Small intestine (tissue), 16 donors: Measurements from ENCODE around the gene NLRP4. TPM values are rescaled to one million over a fixed set of nuclear protein-coding genes. Genes with fewer than 3 reads are reported as not detected.

ENCODE experiments used
- DNase-seq, 2 donors: peaks; one replicate each; pipeline versions ENCODE4 v3.0.0 to v3.0.0-alpha.2; 2013
- FAIRE-seq: peaks from 2 replicates; lab custom pipeline; 2012; peaks lifted over from hg19 to GRCh38; lab: Jason Lieb, UNC
- H3K27ac ChIP-seq, 3 donors: one replicate each; pipeline ENCODE4 v1.5.1; 2013; ENCODE audit warnings: low read length in 2 of 3, mild to moderate bottlenecking in 2 of 3, control low read depth in 1 of 3, inconsistent platforms in 1 of 3, low read depth in 1 of 3, moderate library complexity in 1 of 3
- H3K27me3 ChIP-seq, 3 donors: one replicate each; pipeline ENCODE4 v1.6.1; 2013; ENCODE audit warnings: low read length in 3 of 3, inconsistent platforms in 1 of 3; ENCODE audit not compliant: control insufficient read depth in 3 of 3, insufficient read depth in 3 of 3
- H3K36me3 ChIP-seq, 3 donors: one replicate each; pipeline ENCODE4 v1.6.1; 2013; ENCODE audit warnings: low read length in 3 of 3, inconsistent platforms in 1 of 3, low read depth in 1 of 3, mild to moderate bottlenecking in 1 of 3, moderate library complexity in 1 of 3; ENCODE audit not compliant: control insufficient read depth in 3 of 3, insufficient read depth in 2 of 3
- H3K4me1 ChIP-seq, 3 donors: one replicate each; pipeline ENCODE4 v1.6.1; 2013; ENCODE audit warnings: low read length in 2 of 3, inconsistent platforms in 1 of 3, low read depth in 1 of 3, mild to moderate bottlenecking in 1 of 3, moderate library complexity in 1 of 3; ENCODE audit not compliant: control insufficient read depth in 3 of 3, insufficient read depth in 2 of 3
- H3K4me3 ChIP-seq, 3 donors: one replicate each; pipeline ENCODE4 v1.5.1; 2013; ENCODE audit warnings: low read length in 3 of 3, control low read depth in 1 of 3, inconsistent platforms in 1 of 3, low read depth in 1 of 3, mild to moderate bottlenecking in 1 of 3, moderate library complexity in 1 of 3
- H3K9me3 ChIP-seq, 2 donors: one replicate each; pipeline ENCODE4 v1.6.1; 2013; ENCODE audit warnings: low read depth in 1 of 2, low read length in 1 of 2; ENCODE audit not compliant: control insufficient read depth in 2 of 2, insufficient read depth in 1 of 2
- WGBS, 3 donors: extraction: QIAGEN DNeasy Blood & Tissue Kit; methylation state at CpG; one replicate each; pipeline ENCODE4 v1.1.7; 2013; 5-methylcytosine and 5-hydroxymethylcytosine counted together
- long read RNA-seq, 10 donors: transcript quantifications; one replicate each; lab custom pipeline, GENCODE V29; 2026
- polyA plus RNA-seq, 4 donors: library from polyadenylated mRNA; stranded (reverse) in 3 of 4; unstranded in 1 of 4; fragments of 200-250 nt in 3 of 4; fragments of 120-200 nt in 1 of 4; gene quantifications; one replicate each; pipeline versions ENCODE4 v1.2.1 to v1.2.3, GENCODE V29; 2013
- donor health status: healthy with polysubstance abuse.
- donor health status: control.
- donor health status: control.
- donor health status: Bipolar disorder and iron deficiency.
- donor health status: healthy.

The NLRP4 gene, protein sequence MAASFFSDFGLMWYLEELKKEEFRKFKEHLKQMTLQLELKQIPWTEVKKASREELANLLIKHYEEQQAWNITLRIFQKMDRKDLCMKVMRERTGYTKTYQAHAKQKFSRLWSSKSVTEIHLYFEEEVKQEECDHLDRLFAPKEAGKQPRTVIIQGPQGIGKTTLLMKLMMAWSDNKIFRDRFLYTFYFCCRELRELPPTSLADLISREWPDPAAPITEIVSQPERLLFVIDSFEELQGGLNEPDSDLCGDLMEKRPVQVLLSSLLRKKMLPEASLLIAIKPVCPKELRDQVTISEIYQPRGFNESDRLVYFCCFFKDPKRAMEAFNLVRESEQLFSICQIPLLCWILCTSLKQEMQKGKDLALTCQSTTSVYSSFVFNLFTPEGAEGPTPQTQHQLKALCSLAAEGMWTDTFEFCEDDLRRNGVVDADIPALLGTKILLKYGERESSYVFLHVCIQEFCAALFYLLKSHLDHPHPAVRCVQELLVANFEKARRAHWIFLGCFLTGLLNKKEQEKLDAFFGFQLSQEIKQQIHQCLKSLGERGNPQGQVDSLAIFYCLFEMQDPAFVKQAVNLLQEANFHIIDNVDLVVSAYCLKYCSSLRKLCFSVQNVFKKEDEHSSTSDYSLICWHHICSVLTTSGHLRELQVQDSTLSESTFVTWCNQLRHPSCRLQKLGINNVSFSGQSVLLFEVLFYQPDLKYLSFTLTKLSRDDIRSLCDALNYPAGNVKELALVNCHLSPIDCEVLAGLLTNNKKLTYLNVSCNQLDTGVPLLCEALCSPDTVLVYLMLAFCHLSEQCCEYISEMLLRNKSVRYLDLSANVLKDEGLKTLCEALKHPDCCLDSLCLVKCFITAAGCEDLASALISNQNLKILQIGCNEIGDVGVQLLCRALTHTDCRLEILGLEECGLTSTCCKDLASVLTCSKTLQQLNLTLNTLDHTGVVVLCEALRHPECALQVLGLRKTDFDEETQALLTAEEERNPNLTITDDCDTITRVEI
- polyA plus RNA-seq: under 1 TPM in 1 of 4 donors, not detected in 3; 0.09 TPM
- long read RNA-seq, donor 1: 0 reads
- long read RNA-seq, donor 2: 0 reads
- long read RNA-seq, donor 3: 0 reads
- long read RNA-seq, donor 4: 0 reads
- long read RNA-seq, donor 5: 0 reads
- long read RNA-seq, donor 6: 0 reads
- long read RNA-seq, donor 7: 0 reads
- long read RNA-seq, donor 8: 0 reads
- long read RNA-seq, donor 9: 0 reads
- long read RNA-seq, donor 10: 0 reads

DNA sequence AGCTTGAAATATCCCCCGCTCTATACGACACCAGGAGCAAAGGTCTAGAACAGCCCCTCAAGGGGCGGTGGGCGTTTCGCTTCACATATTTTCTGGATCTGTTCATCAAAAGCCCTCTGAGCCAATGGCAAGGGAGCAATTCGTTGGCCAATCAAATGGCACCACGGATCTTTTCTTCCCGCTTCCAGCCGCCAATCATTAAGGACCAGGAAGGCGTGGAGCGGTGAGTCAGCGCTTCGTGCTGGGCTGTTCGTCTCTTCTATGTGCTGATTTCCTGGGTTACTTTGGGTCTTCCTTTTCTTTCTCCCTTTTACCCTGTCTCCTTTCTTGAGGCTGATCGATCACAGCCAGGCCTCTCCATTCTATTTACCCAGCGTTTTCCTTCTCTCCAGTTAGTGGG is at the start of gene NLRP4:
Gene NLRP4 (plus strand): TSS at position 201 of the 400 bp plus-strand sequence. CDS start 15,541 bp downstream, outside the sequence.
- 91 to 94% (median 91%) methylated on average over 16 of the region's 16 CpGs for WGBS, 3 donors
- H3K9me3 ChIP-seq: peaks cover 0 to 7% of the 10 kb centered on the region in 2 donors

DNA sequence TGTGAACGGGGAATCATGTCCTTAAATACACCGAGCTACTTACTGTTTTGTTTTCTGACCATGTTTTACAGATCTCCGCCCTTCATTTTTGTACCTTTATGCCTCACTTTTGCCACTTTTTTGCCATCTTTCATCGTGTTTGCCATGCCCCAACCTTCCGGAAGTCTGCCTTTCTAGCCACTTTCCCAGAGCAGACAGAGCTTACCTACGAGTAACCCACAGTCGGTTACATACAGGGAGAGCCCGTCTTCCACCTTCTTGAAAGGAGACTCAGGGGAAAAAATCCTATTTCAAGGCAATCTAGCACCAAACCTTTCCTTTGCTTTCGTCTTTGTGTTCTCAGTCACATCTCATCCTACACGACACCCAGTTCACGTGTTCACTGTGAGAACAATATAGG is 41.3 kb upstream of the NLRP4 start:
- no peaks in the 10 kb centered on the region for H3K4me1 ChIP-seq
- H3K27me3 ChIP-seq: no peaks in the 10 kb centered on the region
- no peak overlapping the region for H3K4me3 ChIP-seq
- 91 to 94% (median 93%) methylated on average over 11 of the region's 11 CpGs for WGBS, 3 donors
- H3K36me3 ChIP-seq: no peaks in the 10 kb centered on the region
- no peaks in the 10 kb centered on the region for H3K9me3 ChIP-seq
- no peak for DNase-seq
- FAIRE-seq: no peak
- no peak overlapping the region for H3K27ac ChIP-seq

More for the DNA sequence above, at the start of gene NLRP4:
- Histone ChIP-seq H3K27ac (no peak within 1 kb of the TSS), H3K4me1 (no peaks in the 10 kb centered on the region), H3K27me3 (no peaks in the 10 kb centered on the region), H3K36me3 (no peaks in the 10 kb centered on the region), H3K4me3 (no peak within 1 kb of the TSS)
- FAIRE-seq (no peak), DNase-seq (no peak)

DNA sequence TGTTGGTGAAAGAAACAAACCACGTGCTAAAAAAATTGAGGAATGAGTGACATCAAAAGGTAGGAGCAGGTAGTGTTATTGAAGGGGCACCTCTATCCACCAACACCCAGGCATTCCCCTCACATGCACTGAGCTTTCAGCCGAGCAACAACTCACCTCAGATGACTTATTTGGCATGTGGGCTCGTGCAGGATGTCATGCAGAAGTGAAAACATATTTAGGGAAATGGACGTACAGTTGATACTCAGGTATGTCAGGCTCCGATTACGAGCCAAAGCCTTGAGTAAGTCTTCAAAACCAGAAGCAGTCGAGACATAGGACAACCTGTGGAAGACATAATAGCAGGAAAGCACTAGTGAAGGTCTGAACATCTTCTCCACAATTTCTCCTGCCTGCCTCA is 34.9 kb upstream of the NLRP4 start:
- 62 to 65% (median 64%) methylated on average over 7 of the region's 7 CpGs for WGBS, 3 donors
- DNase-seq (no peak), FAIRE-seq (no peak)

DNA sequence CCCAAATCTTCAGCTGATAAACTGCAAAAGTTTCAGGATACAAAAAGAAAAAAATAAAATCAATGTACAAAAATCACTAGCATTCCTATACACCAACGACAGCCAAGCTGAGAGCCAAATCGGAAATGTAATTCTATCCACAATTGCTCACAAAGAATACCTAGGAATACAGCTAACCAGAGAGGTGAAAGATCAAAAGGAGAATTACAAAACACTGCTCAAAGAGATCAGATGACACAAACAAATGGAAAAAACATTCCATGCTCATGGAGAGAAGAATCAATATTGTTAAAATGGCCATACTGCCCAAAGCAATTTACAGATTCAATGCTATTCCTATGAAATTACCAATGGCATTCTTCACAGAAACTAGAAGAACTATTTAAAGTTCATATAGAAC is 34.1 kb upstream of the NLRP4 start:
- H3K27ac ChIP-seq: no peak overlapping the region
- H3K9me3 ChIP-seq: no peaks in the 10 kb centered on the region
- H3K27me3 ChIP-seq: no peaks in the 10 kb centered on the region
- H3K4me3 ChIP-seq: no peak overlapping the region
- FAIRE-seq: no peak
- no peaks in the 10 kb centered on the region for H3K36me3 ChIP-seq
- H3K4me1 ChIP-seq: no peaks in the 10 kb centered on the region
- DNase-seq: no peak
- 85 to 93% (median 87%) methylated on average over 2 of the region's 2 CpGs for WGBS, 3 donors

More for the DNA sequence above, 34.9 kb upstream of the NLRP4 start:
- no peaks in the 10 kb centered on the region for H3K4me1 ChIP-seq
- no peak overlapping the region for H3K27ac ChIP-seq
- no peaks in the 10 kb centered on the region for H3K27me3 ChIP-seq
- H3K36me3 ChIP-seq: no peaks in the 10 kb centered on the region
- no peaks in the 10 kb centered on the region for H3K9me3 ChIP-seq
- no peak overlapping the region for H3K4me3 ChIP-seq

DNA sequence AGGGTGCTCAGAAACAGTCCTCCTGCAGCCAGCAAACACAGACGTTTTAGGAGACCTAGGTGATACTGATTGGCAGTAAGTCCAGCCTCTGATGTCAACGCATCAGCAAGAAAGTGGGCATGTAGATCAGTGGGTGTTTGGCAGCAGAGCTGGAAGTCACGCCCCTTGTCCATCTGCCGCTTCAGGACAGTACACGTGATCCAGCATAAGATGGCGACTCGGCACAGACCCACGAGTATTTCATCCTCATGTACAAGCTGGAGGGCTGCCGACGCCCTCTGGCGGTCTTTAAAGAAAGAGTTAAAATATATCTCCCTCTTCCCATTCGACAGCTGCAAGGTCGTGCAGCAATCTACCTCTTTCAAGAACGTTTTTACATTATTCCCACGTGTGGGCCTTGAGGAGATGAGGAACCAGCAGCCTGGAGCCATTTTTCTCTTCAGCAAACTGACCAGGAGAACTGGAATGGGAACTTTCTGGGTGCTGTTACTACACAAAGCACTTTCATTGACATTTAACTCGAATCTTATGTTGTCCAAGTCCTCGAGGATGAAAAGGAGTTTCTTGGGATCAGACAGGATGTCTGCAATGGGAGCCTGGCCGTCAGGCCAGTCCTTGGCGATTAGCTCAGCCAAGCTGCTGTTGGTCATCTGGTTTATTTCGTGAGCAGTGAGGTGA is 26.8 kb upstream of the NLRP4 start:
- WGBS, 3 donors: 21 to 28% (median 22%) methylated on average over 20 of the region's 20 CpGs
- Histone ChIP-seq H3K36me3 (no peaks in the 10 kb centered on the region), H3K9me3 (peaks cover 0 to 14% of the 10 kb centered on the region in 2 donors), H3K27ac (no peak overlapping the region), H3K4me3 (no peak overlapping the region), H3K4me1 (no peaks in the 10 kb centered on the region), H3K27me3 (peaks cover 0 to 3% (median 0%) of the 10 kb centered on the region in 3 donors)
- DNase-seq: peak; percentile 74 to 82
- FAIRE-seq: no peak

DNA sequence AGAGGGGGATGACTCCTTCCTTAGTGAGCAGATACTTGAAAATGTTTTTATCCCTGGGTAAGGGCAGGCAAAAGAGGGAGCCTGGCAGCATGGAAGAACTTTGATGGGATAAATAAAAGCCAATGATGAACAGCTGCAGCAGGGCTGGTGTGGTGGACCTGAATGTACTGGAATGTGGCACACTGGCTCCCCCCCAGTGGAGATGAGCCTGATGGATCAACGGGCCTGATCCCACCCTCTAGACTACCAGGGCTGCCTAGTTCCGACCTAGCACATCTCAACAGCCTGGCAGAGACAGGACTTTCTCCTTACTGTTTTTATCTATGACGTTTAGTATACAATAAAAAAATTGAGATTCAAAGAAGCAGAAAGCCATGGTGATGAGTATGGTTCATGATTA is 25.0 kb upstream of the NLRP4 start:
- no peak for FAIRE-seq
- no peaks in the 10 kb centered on the region for H3K4me1 ChIP-seq
- WGBS, 3 donors: 44 to 66% (median 59%) methylated on average over 3 of the region's 3 CpGs
- H3K27me3 ChIP-seq: peaks cover 0 to 3% (median 0%) of the 10 kb centered on the region in 3 donors
- H3K4me3 ChIP-seq: no peak overlapping the region
- H3K9me3 ChIP-seq: peaks cover 0 to 14% of the 10 kb centered on the region in 2 donors
- H3K36me3 ChIP-seq: no peaks in the 10 kb centered on the region
- H3K27ac ChIP-seq: no peak overlapping the region
- DNase-seq: no peak

DNA sequence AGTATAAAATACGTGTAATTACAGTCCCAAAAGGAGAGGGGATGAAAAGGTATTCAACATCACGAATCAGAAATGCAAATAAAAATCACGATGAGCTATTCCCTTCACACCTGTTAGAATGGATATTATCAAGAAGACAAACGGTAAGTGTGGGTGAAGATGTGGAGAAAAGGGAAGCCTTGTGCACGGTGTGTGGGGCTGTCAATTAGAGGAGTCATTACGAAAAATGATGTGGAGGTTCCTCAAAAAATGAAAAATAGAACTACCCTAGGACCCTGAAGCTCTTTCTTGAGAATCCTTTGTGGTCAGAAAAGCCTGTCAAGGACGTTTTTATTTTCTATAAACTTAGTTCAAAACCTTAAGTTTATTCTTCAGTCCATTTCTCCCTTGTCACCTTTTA is 23.9 kb upstream of the NLRP4 start:
- Histone ChIP-seq H3K4me3 (no peak overlapping the region), H3K36me3 (no peaks in the 10 kb centered on the region), H3K27me3 (peaks cover 0 to 3% (median 0%) of the 10 kb centered on the region in 3 donors), H3K9me3 (peaks cover 0 to 14% of the 10 kb centered on the region in 2 donors), H3K4me1 (no peaks in the 10 kb centered on the region), H3K27ac (no peak overlapping the region)
- DNase-seq: no peak
- no peak for FAIRE-seq
- WGBS, 3 donors: 48 to 56% (median 55%) methylated on average over 7 of the region's 7 CpGs
